HepG2 (cell line): ENCODE results near the gene NECTIN2. TPM values are rescaled to one million over a fixed set of nuclear protein-coding genes. Genes with fewer than 3 reads are reported as not detected.
A peak's percentile ranks its signal among the peaks of the same experiment; 100 is the strongest.

Source experiments
- ARNTL ChIP-seq: sonication (generic); formaldehyde crosslinking; IDR thresholded peaks from 2 replicates; pipeline ENCODE4 v1.4.0; 2020; ENCODE audit warnings: mild to moderate bottlenecking, missing genetic modification reagents
- ASH2L ChIP-seq: fragments of 300-600, 200-600 bp; sonication (generic); IDR thresholded peaks from 2 replicates; pipeline ENCODE4 v1.7.0; 2017; ENCODE audit warnings: low read depth, mild to moderate bottlenecking, moderate library complexity, mixed read lengths, low read length; ENCODE audit not compliant: insufficient read length
- LCORL ChIP-seq, 2 experiments: fragments of 450-650 bp in 1 of 2; sonication (generic) in 1 of 2; formaldehyde crosslinking in 1 of 2; IDR thresholded peaks; 2 replicates each; pipeline versions ENCODE4 v1.5.0 to v1.6.1; 2017 to 2020; ENCODE audit warnings: antibody characterized with exemption in 1 of 2, missing genetic modification reagents in 1 of 2
- PATZ1 ChIP-seq: sonication (generic); formaldehyde crosslinking; IDR thresholded peaks from 2 replicates; pipeline ENCODE4 v1.4.0; 2020; ENCODE audit warnings: missing genetic modification reagents
- POGK ChIP-seq: sonication (generic); formaldehyde crosslinking; conservative IDR thresholded peaks from 2 replicates; pipeline ENCODE4 v1.8.0; 2022; ENCODE audit warnings: mild to moderate bottlenecking, moderate library complexity, missing genetic modification reagents
- RAD21 ChIP-seq: fragments of 450-650 bp; formaldehyde crosslinking; IDR thresholded peaks from 2 replicates; pipeline ENCODE4 v1.5.0; 2020; ENCODE audit warnings: mild to moderate bottlenecking
- TAF15 ChIP-seq: fragments of 200-400 bp; formaldehyde crosslinking; IDR thresholded peaks from one replicate; pipeline ENCODE4 v1.6.1; 2018; ENCODE audit warnings: mild to moderate bottlenecking, low read depth, low read length; ENCODE audit not compliant: poor library complexity, severe bottlenecking
- ZHX2 ChIP-seq, 2 experiments: sonication (generic) in 1 of 2; formaldehyde crosslinking in 1 of 2; IDR thresholded peaks; 2 replicates each; pipeline versions ENCODE4 v1.6.1 to v1.9.0; 2014 to 2022; ENCODE audit warnings: antibody characterized with exemption in 1 of 2, borderline replicate concordance in 1 of 2, inconsistent platforms in 1 of 2, low read depth in 1 of 2, missing genetic modification reagents in 1 of 2
- ZNF263 ChIP-seq: sonication (generic); formaldehyde crosslinking; IDR thresholded peaks from 2 replicates; pipeline ENCODE4 v1.4.0; 2020; ENCODE audit warnings: missing genetic modification reagents
- ZNF281 ChIP-seq: sonication (generic); formaldehyde crosslinking; IDR thresholded peaks from 2 replicates; pipeline ENCODE4 v1.4.0; 2020; ENCODE audit warnings: missing genetic modification reagents, borderline replicate concordance
- ZNF451 ChIP-seq: sonication (generic); formaldehyde crosslinking; IDR thresholded peaks from 2 replicates; pipeline ENCODE4 v1.5.0; 2020; ENCODE audit warnings: mild to moderate bottlenecking, missing genetic modification reagents
- ZNF496 ChIP-seq: sonication (generic); formaldehyde crosslinking; IDR thresholded peaks from 2 replicates; pipeline ENCODE4 v1.8.1; 2023; ENCODE audit warnings: mild to moderate bottlenecking, moderate library complexity, missing genetic modification reagents; ENCODE audit not compliant: insufficient replicate concordance
- ZNF576 ChIP-seq: sonication (generic); formaldehyde crosslinking; IDR thresholded peaks from 2 replicates; pipeline ENCODE4 v1.4.0; 2020; ENCODE audit warnings: mild to moderate bottlenecking, missing genetic modification reagents
- polyA plus RNA-seq, 8 experiments: library from polyadenylated mRNA; depleted of rRNA in 3 of 8; stranded (reverse) in 7 of 8; unstranded in 1 of 8; fragments of >200 nt; fragmentation: Illumina TruSeq in 4 of 8; extraction: Trizol in 4 of 8; gene quantifications; 2 replicates each; pipeline versions ENCODE4 v1.2.1 to v1.2.3, GENCODE V29; 2011 to 2016; ENCODE audit warnings: low read depth in 4 of 8, missing spikeins in 1 of 8, mixed read lengths in 1 of 8; ENCODE audit not compliant: insufficient read depth in 1 of 8
- total RNA-seq, 5 experiments: library from RNA; depleted of rRNA; stranded (reverse); fragments of >200 nt; fragmentation: Illumina TruSeq; extraction: Trizol; gene quantifications; 2 replicates each; pipeline ENCODE4 v1.2.3, GENCODE V29; 2016; ENCODE audit warnings: low read depth in 1 of 5

Gene NECTIN2
- total and polyA plus RNA-seq, 2 of the 13 experiments (the other 11 are each of a cell fraction or from before 2014, with no cell fraction given): 75.4 to 114 TPM

GRCh38 chr19:44807652-44808462 is 38.2 kb upstream of the NECTIN2 start (continued):
- peak; percentile 55; the same call in 1 of the 2 replicates for TF ChIP-seq ZHX2 (IDR thresholded peaks at IDR 0.05; ENCODE audit: low read depth)
- TF ChIP-seq ZHX2 (CRISPR knock-in tag; IDR thresholded peaks at IDR 0.05; ENCODE audit: borderline replicate concordance): no peak
- peak; percentile 90 for TF ChIP-seq PATZ1 (CRISPR knock-in tag)
- TF ChIP-seq ZNF496 (CRISPR knock-in tag): no peak
- peak; percentile 86 for TF ChIP-seq RAD21 (CRISPR knock-in tag)
- no peak for TF ChIP-seq ASH2L
- no peak; the same call in 1 of the 2 replicates for TF ChIP-seq POGK (CRISPR knock-in tag)
- no peak for TF ChIP-seq LCORL (IDR thresholded peaks at IDR 0.05)
- TF ChIP-seq LCORL (CRISPR knock-in tag; IDR thresholded peaks at IDR 0.05): peak; percentile 27; the same call in 1 of the 2 replicates
- TF ChIP-seq TAF15: no peak
- TF ChIP-seq ZNF281 (CRISPR knock-in tag): peak; percentile 88
- no peak for TF ChIP-seq ZNF576 (CRISPR knock-in tag)
- TF ChIP-seq ARNTL (CRISPR knock-in tag): no peak
- peak; percentile 95 for TF ChIP-seq ZNF263 (CRISPR knock-in tag)
- TF ChIP-seq ZNF451 (CRISPR knock-in tag): peak; percentile 54; the same call in 1 of the 2 replicates
